ENCODE data around the gene COL5A1.

DNA sequence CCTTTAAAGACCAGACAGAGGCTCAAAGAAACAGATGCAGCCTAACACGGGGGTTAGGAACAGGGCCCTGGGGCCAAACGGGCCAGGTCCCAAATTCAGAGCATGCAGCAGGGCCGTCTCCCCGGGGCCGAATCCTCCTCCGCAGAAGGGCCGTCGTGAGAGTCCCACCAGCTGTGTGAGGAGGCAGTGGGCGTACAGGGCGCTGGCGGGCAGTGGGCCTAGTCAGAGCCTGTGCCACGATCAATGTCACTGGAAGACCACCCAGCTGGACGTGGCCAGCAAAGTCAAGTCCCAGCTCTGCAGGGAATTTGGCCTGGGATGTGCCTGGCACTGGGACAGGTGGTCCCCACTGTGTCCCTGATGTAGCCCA lies 223.2 kb downstream of the COL5A1 start:
- TF ChIP-seq GATA3 (IDR thresholded peaks at IDR 0.05; ENCODE audit: low read depth, low read length) (no peak), GATA2 (IDR thresholded peaks at IDR 0.05; ENCODE audit: low read depth, low read length) (no peak)

Data from SH-SY5Y (cell line).